ENCODE data around the gene GPX4.

DNA sequence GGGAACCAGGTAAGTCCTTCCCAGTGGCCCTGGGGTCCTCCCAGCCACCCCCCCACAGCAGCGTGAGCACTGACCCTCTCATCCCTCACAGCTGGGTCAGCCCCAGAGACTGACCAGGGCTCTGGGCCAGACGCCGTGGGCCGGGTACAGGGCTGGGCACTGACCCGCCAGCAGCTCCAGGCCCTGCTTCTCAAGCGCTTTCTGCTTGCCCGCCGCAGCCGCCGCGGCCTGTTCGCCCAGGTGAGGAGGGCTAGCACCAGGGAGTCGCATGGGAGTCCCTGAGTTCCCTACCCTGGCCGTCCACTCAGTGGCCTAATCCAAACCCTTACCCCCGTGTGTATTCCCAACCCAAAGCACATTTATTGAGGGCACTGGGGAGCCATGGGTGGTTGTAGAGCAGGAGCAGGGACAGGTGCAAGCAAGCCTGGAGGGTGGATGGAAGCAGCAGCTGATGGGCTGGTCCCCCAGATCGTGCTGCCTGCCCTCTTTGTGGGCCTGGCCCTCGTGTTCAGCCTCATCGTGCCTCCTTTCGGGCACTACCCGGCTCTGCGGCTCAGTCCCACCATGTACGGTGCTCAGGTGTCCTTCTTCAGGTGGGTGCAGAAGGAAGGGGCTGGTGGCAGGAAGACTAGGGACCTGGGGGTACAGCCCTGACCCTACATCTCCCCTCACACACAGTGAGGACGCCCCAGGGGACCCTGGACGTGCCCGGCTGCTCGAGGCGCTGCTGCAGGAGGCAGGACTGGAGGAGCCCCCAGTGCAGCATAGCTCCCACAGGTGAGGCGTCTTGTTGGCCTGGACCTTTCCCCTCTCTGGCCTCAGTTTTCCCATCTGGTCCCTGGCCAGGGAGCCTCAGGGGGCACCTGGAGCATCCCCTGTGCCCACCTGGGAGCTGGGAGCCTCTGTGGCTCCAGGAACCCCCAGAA, 49.4 kb upstream of the GPX4 start:
- no peak for TF ChIP-seq POLR2A (IDR thresholded peaks at IDR 0.05)
- TF ChIP-seq, protein P1, sequence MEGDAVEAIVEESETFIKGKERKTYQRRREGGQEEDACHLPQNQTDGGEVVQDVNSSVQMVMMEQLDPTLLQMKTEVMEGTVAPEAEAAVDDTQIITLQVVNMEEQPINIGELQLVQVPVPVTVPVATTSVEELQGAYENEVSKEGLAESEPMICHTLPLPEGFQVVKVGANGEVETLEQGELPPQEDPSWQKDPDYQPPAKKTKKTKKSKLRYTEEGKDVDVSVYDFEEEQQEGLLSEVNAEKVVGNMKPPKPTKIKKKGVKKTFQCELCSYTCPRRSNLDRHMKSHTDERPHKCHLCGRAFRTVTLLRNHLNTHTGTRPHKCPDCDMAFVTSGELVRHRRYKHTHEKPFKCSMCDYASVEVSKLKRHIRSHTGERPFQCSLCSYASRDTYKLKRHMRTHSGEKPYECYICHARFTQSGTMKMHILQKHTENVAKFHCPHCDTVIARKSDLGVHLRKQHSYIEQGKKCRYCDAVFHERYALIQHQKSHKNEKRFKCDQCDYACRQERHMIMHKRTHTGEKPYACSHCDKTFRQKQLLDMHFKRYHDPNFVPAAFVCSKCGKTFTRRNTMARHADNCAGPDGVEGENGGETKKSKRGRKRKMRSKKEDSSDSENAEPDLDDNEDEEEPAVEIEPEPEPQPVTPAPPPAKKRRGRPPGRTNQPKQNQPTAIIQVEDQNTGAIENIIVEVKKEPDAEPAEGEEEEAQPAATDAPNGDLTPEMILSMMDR (IDR thresholded peaks at IDR 0.05): no peak
- no peak for TF ChIP-seq POLR2AphosphoS5 (IDR thresholded peaks at IDR 0.05)
- TF ChIP-seq EP300 (IDR thresholded peaks at IDR 0.05): no peak
